ENCODE data around the gene CREB3.

- TF ChIP-seq CTCF (IDR thresholded peaks at IDR 0.05): no peak
- no peak for TF ChIP-seq ZFX (IDR thresholded peaks at IDR 0.05; ENCODE audit: borderline replicate concordance)
These were observed 18.3 kb upstream of the CREB3 start for GRCh38 chr9:35714123-35714522.
